Stimulated activated CD8-positive, alpha-beta memory T cell treated with anti-CD3 and anti-CD28 coated beads, Interleukin-15, amount 100 ng/mL, for 1 hour (primary cell): ENCODE data around the gene FAIM.
"Not testable (repeated sequence)": the region's sequence is repeated elsewhere in the genome, so short reads cannot be mapped to it uniquely, and the experiment has no call there.

Source experiments
- DNase-seq: peaks from one replicate; pipeline ENCODE4 v3.0.0-alpha.2; 2020; ENCODE audit warnings: low read depth

Gene FAIM

GRCh38 chr3:138608322-138609135 lies at the start of gene FAIM:
TSS of gene FAIM (plus strand) at chr3:138608771. CDS start at chr3:138619727, 10,956 bp downstream.
- peak; percentile 35 for DNase-seq

DNA sequence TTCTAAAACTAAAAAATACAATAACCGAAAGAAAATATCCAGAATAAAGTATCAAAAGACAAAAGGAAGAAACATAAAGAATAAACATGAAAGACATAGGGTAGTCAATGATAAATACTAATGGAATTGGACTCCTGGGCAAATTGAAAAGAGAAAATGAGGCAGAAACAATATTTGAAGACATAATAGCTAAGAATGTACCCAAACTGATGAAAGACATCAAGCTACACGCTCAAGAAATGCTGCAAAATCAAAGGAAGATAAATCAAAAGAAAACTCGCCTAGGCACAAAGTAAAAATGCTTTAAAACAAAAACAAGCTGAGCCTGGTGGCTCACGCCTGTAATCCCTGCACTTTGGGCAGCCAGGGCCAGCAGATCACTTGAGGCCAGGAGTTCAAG lies 49.4 kb upstream of the FAIM start:
- no peak for DNase-seq

GRCh38 chr3:138560501-138560900 lies 48.1 kb upstream of the FAIM start:
- no peak for DNase-seq

GRCh38 chr3:138562902-138563301 lies 45.7 kb upstream of the FAIM start:
- DNase-seq, result not testable (repeated sequence)

DNA sequence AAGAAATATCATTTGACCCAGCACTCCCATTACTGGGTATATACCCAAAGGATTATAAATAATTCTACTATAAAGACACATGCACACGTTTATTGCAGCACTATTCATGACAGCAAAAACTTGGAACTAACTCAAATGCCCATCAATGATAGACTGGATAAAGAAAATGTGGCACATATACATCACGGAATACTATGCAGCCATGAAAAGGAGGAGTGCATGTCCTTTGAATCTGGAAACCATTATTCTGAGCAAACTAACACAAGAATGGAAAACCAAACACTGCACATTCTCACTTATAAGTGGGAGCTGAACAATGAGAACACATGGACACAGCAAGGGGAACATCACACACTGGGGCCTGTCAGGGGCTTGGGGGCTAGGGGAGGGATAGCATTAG lies 42.3 kb upstream of the FAIM start:
- not testable (repeated sequence) for DNase-seq

- DNase-seq, result no peak
These were observed 41.2 kb upstream of the FAIM start for GRCh38 chr3:138567403-138567802.

DNA sequence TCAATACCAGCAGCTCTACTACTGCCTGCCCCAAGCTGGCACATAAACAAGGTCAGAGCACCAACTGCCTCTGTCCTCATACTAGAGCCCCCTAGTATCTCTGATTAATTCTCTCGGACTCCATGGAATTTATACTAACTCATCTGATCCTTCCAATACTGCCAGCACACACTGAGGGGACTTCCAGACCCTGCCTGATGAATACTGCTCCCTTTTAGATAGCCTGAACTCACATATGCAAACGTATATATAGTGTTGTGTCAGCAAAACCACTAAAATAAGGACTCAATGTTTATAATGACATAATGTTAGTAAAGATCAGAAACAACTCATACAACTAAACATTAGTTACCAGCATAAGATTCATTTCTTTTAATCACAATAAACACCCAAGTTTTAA lies 39.5 kb upstream of the FAIM start:
- DNase-seq, result no peak

DNA sequence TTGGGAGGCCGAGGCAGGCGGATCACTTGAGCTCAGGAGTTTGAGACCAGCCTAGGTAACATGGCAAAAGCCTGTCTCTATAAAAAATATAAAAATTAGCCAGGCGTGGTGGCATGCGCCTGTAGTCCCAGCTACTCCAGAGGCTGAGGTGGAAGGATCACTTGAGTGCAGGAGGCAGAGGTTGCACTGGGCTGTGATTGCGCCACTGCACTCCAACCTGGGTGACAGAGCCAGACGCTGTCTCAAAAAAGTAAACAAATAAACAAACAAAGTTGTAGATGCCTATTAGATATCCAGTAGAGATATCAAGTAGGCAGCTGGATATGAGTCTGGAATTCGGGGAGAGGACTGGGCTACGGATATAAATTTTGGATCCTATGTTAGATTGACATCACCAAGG lies 38.9 kb upstream of the FAIM start:
- DNase-seq, result not testable (repeated sequence)

DNA sequence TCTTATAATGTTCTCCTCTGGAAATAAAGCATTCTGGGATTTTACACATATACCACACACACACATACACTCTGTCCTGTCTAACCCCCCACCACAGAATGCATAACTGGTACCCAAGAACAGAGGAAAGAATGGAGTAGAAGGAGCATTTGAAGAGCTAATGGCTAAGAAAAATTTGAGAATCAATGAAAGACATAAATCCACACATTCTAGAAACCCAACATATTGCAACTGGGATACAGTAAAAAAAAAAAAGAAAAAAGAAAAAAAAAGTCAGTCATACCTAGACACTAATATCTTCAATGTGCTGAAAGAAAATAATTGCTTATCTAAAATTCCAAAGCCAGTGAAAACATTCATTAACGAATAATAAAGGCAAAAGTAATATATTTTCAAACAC lies 35.4 kb upstream of the FAIM start:
- DNase-seq, result no peak

GRCh38 chr3:138578141-138578540 lies 30.4 kb upstream of the FAIM start:
- DNase-seq, result no peak

- no peak for DNase-seq
These were observed 29.5 kb upstream of the FAIM start for GRCh38 chr3:138578961-138579574.

DNA sequence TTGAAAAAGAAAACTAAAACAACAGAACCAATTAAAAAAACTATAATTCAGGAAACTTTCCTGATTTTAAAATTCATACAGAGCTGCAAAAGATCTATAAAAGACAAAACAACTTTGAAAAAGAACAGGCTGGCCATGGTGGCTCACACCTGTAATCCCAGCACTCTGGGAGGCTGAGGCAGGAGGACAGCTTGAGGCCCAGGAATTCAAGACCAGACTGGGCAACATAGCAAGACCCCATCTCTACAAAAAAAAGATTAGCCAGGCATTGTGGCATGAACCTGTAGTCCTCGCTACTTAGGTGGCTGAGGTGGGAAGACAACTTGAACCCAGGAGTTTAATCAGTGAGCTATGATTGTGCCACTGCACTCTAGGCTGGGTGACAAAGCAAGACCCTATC lies 21.2 kb upstream of the FAIM start:
- no peak for DNase-seq

DNA sequence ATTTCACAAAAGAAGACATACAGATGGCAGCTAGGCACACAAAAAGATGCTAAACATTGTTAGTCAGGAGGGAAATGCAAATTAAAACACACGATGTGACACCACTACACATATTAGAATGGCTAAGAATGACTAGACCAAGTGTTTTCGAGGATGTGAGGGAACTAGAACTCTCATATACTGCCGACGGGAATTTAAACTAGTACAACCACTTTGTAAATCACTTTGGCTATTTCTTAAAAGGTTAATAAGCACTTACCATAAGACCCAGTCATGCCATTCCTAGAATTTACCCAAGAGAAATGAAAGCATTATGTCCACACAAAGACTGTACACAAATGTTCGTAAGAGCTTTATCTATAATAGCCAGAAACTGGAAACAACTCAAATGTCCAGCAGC lies 20.1 kb upstream of the FAIM start:
- no peak for DNase-seq

DNA sequence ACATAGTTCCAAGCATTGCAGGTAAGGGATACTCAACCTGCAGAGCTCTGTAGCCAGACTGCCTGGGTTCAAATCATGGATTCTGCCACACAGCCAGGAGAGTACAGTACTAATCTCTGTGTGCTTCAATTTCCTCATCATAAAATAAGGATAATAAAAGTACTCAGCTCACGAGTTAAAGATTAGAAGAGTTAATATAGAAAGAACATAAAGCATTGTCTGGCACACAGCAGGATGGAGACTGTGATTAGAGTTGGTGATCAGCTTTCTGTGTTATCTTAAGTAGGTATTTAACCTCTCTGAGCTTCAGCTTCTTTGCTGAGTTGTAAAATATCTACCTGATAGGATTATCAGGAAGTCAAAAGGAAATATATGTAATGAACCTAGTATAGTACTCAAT lies 17.2 kb upstream of the FAIM start:
- no peak for DNase-seq

GRCh38 chr3:138593488-138594149 lies 15.0 kb upstream of the FAIM start:
- no peak for DNase-seq

DNA sequence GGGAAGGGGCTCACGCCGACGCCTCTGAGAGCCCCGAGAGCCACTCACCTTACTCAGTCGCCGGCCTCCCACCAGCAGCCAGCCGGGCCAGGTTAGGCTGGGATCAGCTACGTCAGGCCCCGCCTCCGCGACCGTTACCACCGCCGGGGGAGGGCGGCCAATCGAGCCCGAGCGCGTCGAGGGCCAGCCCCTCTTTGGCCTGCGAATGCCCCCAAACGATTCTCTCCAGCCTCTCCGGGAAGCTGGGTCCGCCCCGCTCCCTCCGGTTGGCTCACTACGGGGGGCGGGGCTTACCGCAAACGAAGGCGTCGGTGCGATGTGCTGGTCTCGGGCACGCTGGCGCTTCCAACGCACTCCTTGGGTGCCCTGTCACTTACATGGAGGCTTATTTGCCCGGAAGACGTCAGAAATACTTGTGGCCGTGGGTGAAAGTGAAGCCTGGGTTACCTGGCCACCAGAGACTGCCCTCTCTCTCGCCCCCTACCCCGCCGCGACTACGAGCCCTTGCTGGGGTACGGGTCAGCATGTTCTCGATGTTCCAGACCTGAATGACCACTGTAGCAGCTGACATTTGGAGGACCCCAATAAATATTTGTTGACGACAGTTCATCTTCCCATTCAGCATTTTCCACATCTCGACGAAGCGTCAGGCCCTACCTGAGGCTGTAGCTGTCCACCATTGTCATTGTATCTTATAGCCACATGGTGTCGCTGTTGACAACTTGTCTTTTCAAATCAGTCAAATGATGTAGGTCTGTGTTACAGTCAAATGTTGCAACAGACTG lies 14.2 kb upstream of the FAIM start, which contains the start of gene CEP70:
Gene CEP70 (minus strand): TSS at position 111 of the 785 bp plus-strand sequence. CDS start 21,333 bp downstream, outside the sequence.
- DNase-seq, result peak; percentile 74

DNA sequence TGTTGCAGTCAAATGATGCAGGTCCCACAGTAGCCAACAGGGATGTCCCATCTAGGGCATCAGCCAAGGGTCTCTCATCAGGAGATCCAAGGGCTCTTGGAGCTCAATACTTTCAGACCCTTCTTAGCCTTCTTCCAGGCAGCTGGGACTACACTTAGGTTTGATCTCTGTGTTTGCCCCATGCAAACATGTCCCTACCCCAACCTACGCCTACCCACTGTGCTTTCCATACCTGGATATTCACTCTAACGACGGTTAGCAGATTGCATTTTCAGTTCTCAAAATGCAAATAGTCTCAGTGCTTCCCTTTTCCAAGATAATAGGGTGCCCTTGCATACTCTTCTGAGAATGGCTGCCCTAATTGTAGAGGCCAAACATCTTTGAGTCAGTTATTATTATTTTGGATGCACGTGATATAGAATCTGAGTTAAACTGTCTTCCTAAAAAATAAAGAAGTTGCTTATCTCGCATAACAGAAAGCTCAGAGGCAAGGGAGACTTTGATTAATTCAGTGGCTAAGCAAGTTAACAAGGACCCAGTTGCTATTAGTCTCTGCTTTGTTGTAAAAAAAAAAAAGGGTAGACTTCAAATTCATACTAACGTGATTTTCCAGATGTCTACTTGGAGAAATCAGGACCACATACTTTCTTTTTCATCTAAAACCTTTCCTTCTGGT lies 13.5 kb upstream of the FAIM start:
- DNase-seq, result no peak

DNA sequence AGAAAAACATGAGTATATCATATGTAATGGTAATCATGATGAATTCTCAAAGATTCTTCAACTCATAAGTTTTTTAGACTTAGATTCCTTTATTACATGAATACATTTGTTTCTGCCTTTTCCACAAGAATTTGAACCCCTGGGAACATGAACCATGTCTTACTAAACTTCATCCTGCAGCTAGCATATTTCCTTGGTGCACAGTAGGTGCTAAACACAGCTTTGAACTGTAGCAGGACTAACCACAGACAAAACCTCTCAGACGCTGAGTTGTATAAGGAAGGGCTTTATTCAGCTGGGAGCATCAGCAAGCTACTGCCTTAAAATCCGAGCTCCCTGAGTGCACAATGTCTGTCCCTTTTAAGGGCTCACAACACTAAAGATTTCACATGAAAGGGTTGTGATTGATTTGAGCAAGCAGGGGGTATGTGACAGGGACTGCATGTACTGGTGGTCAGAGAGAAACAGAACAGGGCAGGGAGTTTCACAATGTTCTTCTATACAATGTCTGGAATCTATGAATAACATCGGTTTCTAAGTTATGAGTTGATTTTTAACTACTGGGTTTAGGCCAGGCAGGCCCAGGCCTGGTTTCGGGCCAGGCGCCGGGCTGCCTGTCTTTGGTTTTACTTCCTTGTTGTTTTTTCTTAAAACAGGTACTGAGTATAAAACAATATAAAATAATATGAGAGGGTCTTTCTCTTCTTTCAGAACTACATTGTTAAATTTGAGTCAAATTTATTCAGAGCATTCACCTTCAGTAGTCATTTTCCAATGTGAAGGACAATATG lies 11.2 kb upstream of the FAIM start:
- not testable (repeated sequence) for DNase-seq

DNA sequence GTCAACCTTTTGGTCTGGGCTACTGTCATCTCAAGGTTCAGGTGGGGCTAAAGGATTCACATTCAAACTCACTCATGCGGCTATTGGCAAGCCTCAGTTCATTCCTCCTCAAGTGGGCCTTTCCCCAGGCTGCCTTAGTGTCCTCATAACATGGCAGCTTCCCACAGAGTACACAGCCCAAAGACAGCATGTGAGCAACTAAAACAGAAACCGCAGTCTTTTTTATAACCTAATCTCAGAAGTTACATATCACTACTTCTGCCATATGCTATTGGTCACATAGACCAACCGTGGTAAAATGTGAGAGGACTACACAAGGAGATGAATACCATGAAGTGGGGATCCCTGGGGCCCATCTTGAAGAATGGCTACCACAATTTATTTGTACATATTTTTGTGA lies 10.0 kb upstream of the FAIM start:
- no peak for DNase-seq

- no peak for DNase-seq
These were observed 8.3 kb upstream of the FAIM start for GRCh38 chr3:138600100-138600745.
